ENCODE measurements around the gene CARS2. TPM values are rescaled to one million over a fixed set of nuclear protein-coding genes. Genes with fewer than 3 reads are reported as not detected.
A peak's percentile ranks its signal among the peaks of the same experiment; 100 is the strongest.

Gene CARS2
- total RNA-seq, 4 donors from 2014 or later, result 50.6 to 123 (median 97.7) TPM

- Histone ChIP-seq H3K27me3 (no peaks in the 10 kb centered on the region), H3K9me3 (no peaks in the 10 kb centered on the region), H3K4me3 (no peak overlapping the region), H3K36me3 (peaks cover 0 to 45% (median 0%) of the 10 kb centered on the region in 3 donors), H3K4me1 (no peaks in the 10 kb centered on the region), H3K27ac (no peak overlapping the region)
- no peak for DNase-seq
- TF ChIP-seq POLR2A (IDR thresholded peaks at IDR 0.05) (no peak), CTCF (IDR thresholded peaks at IDR 0.05) (no peak)
Measured at GRCh38 chr13:110669036-110669435, 36.9 kb downstream of the CARS2 start.

DNA sequence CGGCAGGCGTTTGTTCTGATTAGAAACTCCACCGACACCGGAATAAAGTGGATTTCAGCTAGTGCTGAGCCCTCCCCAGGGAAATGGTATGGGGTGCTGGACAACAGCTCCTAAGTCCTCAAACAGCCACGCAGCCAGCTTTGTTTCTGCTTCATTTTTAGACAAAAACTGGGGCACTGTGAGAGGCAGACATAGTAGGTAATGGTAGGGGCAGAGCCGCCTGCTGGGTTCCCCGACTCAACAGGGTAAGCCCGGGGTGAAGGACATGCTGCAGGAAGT, 39.7 kb downstream of the CARS2 start:
- Histone ChIP-seq H3K27me3 (no peaks in the 10 kb centered on the region), H3K36me3 (peaks cover 0 to 70% (median 0%) of the 10 kb centered on the region in 3 donors), H3K4me1 (no peaks in the 10 kb centered on the region), H3K9me3 (no peaks in the 10 kb centered on the region), H3K4me3 (no peak overlapping the region), H3K27ac (peak overlapping the region in 1 of 4 donors; percentile 11)
- DNase-seq, result peak in 1 of 3 donors; percentile 45
- no peak for TF ChIP-seq POLR2A (IDR thresholded peaks at IDR 0.05)
- TF ChIP-seq CTCF (IDR thresholded peaks at IDR 0.05), result no peak

GRCh38 chr13:110665491-110666254, 40.2 kb downstream of the CARS2 start:
- no peaks in the 10 kb centered on the region for H3K27me3 ChIP-seq
- TF ChIP-seq CTCF (IDR thresholded peaks at IDR 0.05) (no peak), POLR2A (IDR thresholded peaks at IDR 0.05) (no peak)
- no peaks in the 10 kb centered on the region for H3K4me1 ChIP-seq
- DNase-seq, result peak in 1 of 3 donors; percentile 38
- H3K9me3 ChIP-seq, result peaks cover 0 to 4% (median 0%) of the 10 kb centered on the region in 4 donors
- peaks cover 0 to 70% (median 0%) of the 10 kb centered on the region in 3 donors for H3K36me3 ChIP-seq
- H3K27ac ChIP-seq, result peak overlapping the region in 2 of 4 donors; percentile 11
- H3K4me3 ChIP-seq, result no peak overlapping the region

DNA sequence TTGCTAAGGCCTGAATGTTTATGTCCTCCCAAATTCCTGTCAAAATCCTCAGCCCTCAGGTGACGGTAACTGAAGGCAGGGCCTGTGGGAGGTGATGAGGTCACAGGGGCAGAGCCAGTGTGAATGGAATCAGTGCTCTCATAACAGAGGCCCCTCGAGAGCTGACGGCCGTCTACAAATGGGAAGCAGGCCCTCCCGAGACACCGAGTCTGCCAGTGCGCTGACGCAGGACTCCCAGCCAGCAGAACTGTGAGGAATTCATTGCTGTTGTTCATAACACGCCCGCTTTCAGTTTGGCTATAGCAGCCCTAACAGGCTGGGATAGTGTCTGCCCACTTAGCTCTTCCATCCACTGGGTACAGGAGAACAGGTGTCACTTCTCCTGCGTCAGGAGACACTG, 41.2 kb downstream of the CARS2 start:
- DNase-seq, result no peak
- Histone ChIP-seq H3K4me1 (no peaks in the 10 kb centered on the region), H3K36me3 (peaks cover 0 to 64% (median 0%) of the 10 kb centered on the region in 3 donors), H3K9me3 (peaks cover 0 to 4% (median 0%) of the 10 kb centered on the region in 4 donors), H3K27ac (no peak overlapping the region), H3K4me3 (no peak overlapping the region), H3K27me3 (no peaks in the 10 kb centered on the region)
- no peak for TF ChIP-seq POLR2A (IDR thresholded peaks at IDR 0.05)
- TF ChIP-seq CTCF (IDR thresholded peaks at IDR 0.05), result no peak

- DNase-seq, result no peak
- Histone ChIP-seq H3K4me1 (no peaks in the 10 kb centered on the region), H3K9me3 (peaks cover 0 to 4% (median 0%) of the 10 kb centered on the region in 4 donors), H3K4me3 (no peak overlapping the region), H3K36me3 (peaks cover 0 to 57% (median 0%) of the 10 kb centered on the region in 3 donors), H3K27me3 (no peaks in the 10 kb centered on the region), H3K27ac (no peak overlapping the region)
- no peak for TF ChIP-seq CTCF (IDR thresholded peaks at IDR 0.05)
- no peak for TF ChIP-seq POLR2A (IDR thresholded peaks at IDR 0.05)
Measured at GRCh38 chr13:110664041-110664440, 41.9 kb downstream of the CARS2 start.

Data from Peyer's patch (tissue), 4 donors.